ENCODE data around the gene SMARCAD1. TPM values are rescaled to one million over a fixed set of nuclear protein-coding genes. Genes with fewer than 3 reads are reported as not detected.

SMARCAD1 gene
- total and polyA plus RNA-seq, 4 donors: 3.6 to 18.8 (median 8.7) TPM

DNA sequence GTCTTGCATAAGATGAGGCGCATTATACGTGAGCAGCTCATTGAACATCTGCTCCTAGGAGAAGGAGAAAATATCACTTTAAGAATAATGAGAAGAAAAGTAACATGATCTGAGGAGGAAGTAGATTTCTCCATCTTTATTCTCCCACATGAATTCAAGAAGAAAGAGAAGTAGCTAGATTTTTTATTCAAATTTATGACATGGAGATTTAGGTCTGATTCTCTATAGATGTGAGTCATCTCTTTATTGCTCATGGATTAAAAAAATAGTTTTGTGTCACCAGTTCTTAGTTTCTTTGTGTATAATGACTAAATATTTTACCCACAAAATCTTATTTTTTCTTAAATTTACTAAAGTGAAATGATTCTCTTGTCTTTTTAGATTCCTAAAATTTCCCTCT is 94.5 kb downstream of the SMARCAD1 start:
- H3K4me1 ChIP-seq (ENCODE audit: control insufficient read depth in 4 of 4, insufficient read depth in 4 of 4, low read length in 3 of 4): peaks cover 0 to 13% (median 10%) of the 10 kb centered on the region in 4 donors
- H3K9ac ChIP-seq (ENCODE audit: low read depth in 1 of 2, low read length in 2 of 2): no peak overlapping the region
- no peak for DNase-seq (ENCODE audit: low spot score)
- H3K27me3 ChIP-seq (ENCODE audit: control insufficient read depth in 4 of 4, insufficient read depth in 4 of 4, low read length in 3 of 4): no peaks in the 10 kb centered on the region
- H3K4me3 ChIP-seq (ENCODE audit: low read depth in 1 of 3, low read length in 3 of 3): no peak overlapping the region
- H3K36me3 ChIP-seq (ENCODE audit: control insufficient read depth in 4 of 4, insufficient read depth in 3 of 4, low read depth in 1 of 4, low read length in 3 of 4): no peaks in the 10 kb centered on the region
- H3K9me3 ChIP-seq (ENCODE audit: control insufficient read depth in 4 of 4, low read length in 3 of 4): no peaks in the 10 kb centered on the region
- 97% methylated on average over 2 of the region's 2 CpGs for WGBS
- H3K27ac ChIP-seq (ENCODE audit: low read depth in 1 of 2, low read length in 2 of 2): no peak overlapping the region
- TF ChIP-seq JUND (IDR thresholded peaks at IDR 0.05) (no peak), TAF1 (conservative IDR thresholded peaks at IDR 0.05) (no peak), RXRA (IDR thresholded peaks at IDR 0.05) (no peak), HNF4G (IDR thresholded peaks at IDR 0.05) (no peak), RAD21 (IDR thresholded peaks at IDR 0.05) (no peak), SP1 (IDR thresholded peaks at IDR 0.05) (no peak), FOXA1 (IDR thresholded peaks at IDR 0.05) (no peak), NR2F2 (IDR thresholded peaks at IDR 0.05) (no peak), GABPA (IDR thresholded peaks at IDR 0.05 in 1 of 2, conservative IDR thresholded peaks at IDR 0.05 in 1 of 2) (no peak), HNF4A (conservative IDR thresholded peaks at IDR 0.05) (no peak), YY1 (IDR thresholded peaks at IDR 0.05) (no peak), FOXA2 (IDR thresholded peaks at IDR 0.05) (no peak)
- TF ChIP-seq, protein P1, sequence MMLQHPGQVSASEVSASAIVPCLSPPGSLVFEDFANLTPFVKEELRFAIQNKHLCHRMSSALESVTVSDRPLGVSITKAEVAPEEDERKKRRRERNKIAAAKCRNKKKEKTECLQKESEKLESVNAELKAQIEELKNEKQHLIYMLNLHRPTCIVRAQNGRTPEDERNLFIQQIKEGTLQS (IDR thresholded peaks at IDR 0.05): no peak
- TF ChIP-seq, protein P2, sequence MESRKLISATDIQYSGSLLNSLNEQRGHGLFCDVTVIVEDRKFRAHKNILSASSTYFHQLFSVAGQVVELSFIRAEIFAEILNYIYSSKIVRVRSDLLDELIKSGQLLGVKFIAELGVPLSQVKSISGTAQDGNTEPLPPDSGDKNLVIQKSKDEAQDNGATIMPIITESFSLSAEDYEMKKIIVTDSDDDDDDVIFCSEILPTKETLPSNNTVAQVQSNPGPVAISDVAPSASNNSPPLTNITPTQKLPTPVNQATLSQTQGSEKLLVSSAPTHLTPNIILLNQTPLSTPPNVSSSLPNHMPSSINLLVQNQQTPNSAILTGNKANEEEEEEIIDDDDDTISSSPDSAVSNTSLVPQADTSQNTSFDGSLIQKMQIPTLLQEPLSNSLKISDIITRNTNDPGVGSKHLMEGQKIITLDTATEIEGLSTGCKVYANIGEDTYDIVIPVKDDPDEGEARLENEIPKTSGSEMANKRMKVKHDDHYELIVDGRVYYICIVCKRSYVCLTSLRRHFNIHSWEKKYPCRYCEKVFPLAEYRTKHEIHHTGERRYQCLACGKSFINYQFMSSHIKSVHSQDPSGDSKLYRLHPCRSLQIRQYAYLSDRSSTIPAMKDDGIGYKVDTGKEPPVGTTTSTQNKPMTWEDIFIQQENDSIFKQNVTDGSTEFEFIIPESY (IDR thresholded peaks at IDR 0.05): no peak
- TF ChIP-seq, protein P3, sequence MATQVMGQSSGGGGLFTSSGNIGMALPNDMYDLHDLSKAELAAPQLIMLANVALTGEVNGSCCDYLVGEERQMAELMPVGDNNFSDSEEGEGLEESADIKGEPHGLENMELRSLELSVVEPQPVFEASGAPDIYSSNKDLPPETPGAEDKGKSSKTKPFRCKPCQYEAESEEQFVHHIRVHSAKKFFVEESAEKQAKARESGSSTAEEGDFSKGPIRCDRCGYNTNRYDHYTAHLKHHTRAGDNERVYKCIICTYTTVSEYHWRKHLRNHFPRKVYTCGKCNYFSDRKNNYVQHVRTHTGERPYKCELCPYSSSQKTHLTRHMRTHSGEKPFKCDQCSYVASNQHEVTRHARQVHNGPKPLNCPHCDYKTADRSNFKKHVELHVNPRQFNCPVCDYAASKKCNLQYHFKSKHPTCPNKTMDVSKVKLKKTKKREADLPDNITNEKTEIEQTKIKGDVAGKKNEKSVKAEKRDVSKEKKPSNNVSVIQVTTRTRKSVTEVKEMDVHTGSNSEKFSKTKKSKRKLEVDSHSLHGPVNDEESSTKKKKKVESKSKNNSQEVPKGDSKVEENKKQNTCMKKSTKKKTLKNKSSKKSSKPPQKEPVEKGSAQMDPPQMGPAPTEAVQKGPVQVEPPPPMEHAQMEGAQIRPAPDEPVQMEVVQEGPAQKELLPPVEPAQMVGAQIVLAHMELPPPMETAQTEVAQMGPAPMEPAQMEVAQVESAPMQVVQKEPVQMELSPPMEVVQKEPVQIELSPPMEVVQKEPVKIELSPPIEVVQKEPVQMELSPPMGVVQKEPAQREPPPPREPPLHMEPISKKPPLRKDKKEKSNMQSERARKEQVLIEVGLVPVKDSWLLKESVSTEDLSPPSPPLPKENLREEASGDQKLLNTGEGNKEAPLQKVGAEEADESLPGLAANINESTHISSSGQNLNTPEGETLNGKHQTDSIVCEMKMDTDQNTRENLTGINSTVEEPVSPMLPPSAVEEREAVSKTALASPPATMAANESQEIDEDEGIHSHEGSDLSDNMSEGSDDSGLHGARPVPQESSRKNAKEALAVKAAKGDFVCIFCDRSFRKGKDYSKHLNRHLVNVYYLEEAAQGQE (IDR thresholded peaks at IDR 0.05): no peak
- TF ChIP-seq, protein P4, sequence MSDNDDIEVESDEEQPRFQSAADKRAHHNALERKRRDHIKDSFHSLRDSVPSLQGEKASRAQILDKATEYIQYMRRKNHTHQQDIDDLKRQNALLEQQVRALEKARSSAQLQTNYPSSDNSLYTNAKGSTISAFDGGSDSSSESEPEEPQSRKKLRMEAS (IDR thresholded peaks at IDR 0.05): no peak

DNA sequence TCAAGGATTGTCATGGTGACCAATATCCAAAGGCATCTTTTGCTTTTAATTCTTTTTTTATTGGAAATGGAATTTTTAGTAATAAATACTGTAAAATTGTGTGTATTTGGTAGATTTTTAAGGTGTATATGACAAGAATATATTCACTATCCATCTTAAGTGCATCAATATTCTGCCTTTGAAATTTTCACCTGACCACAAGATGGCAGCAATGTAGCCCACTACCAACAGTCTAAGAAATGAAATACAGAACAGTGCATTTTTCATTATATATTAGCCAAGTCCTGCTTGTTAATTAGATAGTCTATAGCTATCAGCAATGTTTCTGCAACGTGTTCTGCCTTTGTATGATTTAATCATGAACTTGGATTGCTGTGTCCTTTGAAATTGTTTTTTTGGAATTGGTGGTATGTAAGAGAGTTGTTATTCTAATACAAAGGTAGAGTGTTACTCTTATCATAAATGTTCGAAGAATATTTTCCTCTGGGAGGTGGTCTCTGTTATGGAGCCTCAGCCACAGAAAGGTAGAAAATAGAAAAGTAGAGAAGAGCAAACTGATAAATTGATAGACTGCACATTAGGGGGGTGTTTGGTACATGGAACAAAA is 96.8 kb downstream of the SMARCAD1 start:
- DNase-seq (ENCODE audit: low spot score): no peak
- WGBS: 49% methylated on average over 2 of the region's 2 CpGs
- Histone ChIP-seq H3K36me3 (ENCODE audit: control insufficient read depth in 4 of 4, insufficient read depth in 3 of 4, low read depth in 1 of 4, low read length in 3 of 4) (no peaks in the 10 kb centered on the region), H3K4me1 (ENCODE audit: control insufficient read depth in 4 of 4, insufficient read depth in 4 of 4, low read length in 3 of 4) (peaks cover 0 to 3% (median under 1%) of the 10 kb centered on the region in 4 donors), H3K27me3 (ENCODE audit: control insufficient read depth in 4 of 4, insufficient read depth in 4 of 4, low read length in 3 of 4) (no peaks in the 10 kb centered on the region), H3K4me3 (ENCODE audit: low read depth in 1 of 3, low read length in 3 of 3) (no peak overlapping the region), H3K27ac (ENCODE audit: low read depth in 1 of 2, low read length in 2 of 2) (no peak overlapping the region), H3K9me3 (ENCODE audit: control insufficient read depth in 4 of 4, low read length in 3 of 4) (no peaks in the 10 kb centered on the region), H3K9ac (ENCODE audit: low read depth in 1 of 2, low read length in 2 of 2) (no peak overlapping the region)
- TF ChIP-seq JUND (IDR thresholded peaks at IDR 0.05): no peak
- TF ChIP-seq RAD21 (IDR thresholded peaks at IDR 0.05): peak; percentile 87 to 91
- TF ChIP-seq, protein P5, sequence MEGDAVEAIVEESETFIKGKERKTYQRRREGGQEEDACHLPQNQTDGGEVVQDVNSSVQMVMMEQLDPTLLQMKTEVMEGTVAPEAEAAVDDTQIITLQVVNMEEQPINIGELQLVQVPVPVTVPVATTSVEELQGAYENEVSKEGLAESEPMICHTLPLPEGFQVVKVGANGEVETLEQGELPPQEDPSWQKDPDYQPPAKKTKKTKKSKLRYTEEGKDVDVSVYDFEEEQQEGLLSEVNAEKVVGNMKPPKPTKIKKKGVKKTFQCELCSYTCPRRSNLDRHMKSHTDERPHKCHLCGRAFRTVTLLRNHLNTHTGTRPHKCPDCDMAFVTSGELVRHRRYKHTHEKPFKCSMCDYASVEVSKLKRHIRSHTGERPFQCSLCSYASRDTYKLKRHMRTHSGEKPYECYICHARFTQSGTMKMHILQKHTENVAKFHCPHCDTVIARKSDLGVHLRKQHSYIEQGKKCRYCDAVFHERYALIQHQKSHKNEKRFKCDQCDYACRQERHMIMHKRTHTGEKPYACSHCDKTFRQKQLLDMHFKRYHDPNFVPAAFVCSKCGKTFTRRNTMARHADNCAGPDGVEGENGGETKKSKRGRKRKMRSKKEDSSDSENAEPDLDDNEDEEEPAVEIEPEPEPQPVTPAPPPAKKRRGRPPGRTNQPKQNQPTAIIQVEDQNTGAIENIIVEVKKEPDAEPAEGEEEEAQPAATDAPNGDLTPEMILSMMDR (IDR thresholded peaks at IDR 0.05; ENCODE audit: low read depth, low read length, missing input control): peak; percentile 53

All from liver (tissue), 9 donors.